GM23338 (cell line): Measurements from ENCODE around the gene PTPN9.

ENCODE experiments used
- EZH2 ChIP-seq: fragments of 200-600 bp; sonication (generic); IDR thresholded peaks from one replicate; pipeline ENCODE4 v1.8.0; 2017; ENCODE audit warnings: antibody characterized with exemption, mild to moderate bottlenecking, low read depth; ENCODE audit not compliant: unreplicated experiment
- EZH2phosphoT487 ChIP-seq: fragments of 200-600 bp; sonication (generic); IDR thresholded peaks from one replicate; pipeline ENCODE4 v1.8.1; 2018; ENCODE audit warnings: antibody characterized with exemption; ENCODE audit not compliant: unreplicated experiment
- POLR2AphosphoS5 ChIP-seq: IDR thresholded peaks from 2 replicates; pipeline ENCODE4 v1.6.1; 2016; ENCODE audit warnings: antibody characterized with exemption, low read depth
- TF ChIP-seq, protein P1 (sequence below), 2 experiments: fragments of 200-600 bp in 1 of 2; sonication (generic) in 1 of 2; conservative IDR thresholded peaks; 2 replicates each; pipeline versions ENCODE4 v1.5.1 to v1.6.1; 2016 to 2017; ENCODE audit warnings: antibody characterized with exemption in 2 of 2, low read depth in 2 of 2, mild to moderate bottlenecking in 2 of 2, moderate library complexity in 1 of 2

DNA sequence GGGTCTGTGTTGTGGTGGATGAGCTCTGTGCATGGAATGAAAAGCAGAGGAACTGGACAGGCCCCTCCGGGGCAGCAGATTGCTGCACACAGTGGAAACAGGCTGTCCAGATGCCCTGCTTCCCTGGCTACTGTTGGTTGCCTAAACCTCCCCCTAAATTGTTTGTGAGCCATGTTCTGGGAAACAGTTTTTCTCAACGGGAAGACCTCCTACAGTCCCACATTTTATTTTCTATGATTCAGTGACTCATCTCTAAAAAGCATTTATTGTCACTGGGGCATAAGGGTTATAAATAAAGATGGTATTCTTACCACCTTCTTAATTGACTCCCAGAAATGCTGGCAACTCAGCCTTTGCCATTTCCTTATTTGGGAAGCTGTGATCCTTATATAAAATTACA is 20.3 kb upstream of the PTPN9 start:
- TF ChIP-seq, protein P1, sequence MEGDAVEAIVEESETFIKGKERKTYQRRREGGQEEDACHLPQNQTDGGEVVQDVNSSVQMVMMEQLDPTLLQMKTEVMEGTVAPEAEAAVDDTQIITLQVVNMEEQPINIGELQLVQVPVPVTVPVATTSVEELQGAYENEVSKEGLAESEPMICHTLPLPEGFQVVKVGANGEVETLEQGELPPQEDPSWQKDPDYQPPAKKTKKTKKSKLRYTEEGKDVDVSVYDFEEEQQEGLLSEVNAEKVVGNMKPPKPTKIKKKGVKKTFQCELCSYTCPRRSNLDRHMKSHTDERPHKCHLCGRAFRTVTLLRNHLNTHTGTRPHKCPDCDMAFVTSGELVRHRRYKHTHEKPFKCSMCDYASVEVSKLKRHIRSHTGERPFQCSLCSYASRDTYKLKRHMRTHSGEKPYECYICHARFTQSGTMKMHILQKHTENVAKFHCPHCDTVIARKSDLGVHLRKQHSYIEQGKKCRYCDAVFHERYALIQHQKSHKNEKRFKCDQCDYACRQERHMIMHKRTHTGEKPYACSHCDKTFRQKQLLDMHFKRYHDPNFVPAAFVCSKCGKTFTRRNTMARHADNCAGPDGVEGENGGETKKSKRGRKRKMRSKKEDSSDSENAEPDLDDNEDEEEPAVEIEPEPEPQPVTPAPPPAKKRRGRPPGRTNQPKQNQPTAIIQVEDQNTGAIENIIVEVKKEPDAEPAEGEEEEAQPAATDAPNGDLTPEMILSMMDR (conservative IDR thresholded peaks at IDR 0.05; ENCODE audit: low read depth in 2 of 2), result no peak
- TF ChIP-seq EZH2phosphoT487 (no peak), EZH2 (no peak), POLR2AphosphoS5 (no peak)
